OCI-LY3 (cell line): Measurements from ENCODE around the gene DNAJA4.
A peak's percentile ranks its signal among the peaks of the same experiment; 100 is the strongest.

Source experiments
- H2AFZ ChIP-seq: fragments of 200-600, 300-600 bp; shearing (Covaris generic); 2 replicates; pipeline ENCODE4 v1.6.0; 2014; ENCODE audit warnings: antibody characterized with exemption, low read depth, low read length
- H3K27ac ChIP-seq: fragments of 200-600, 300-600 bp; sonication (generic); 2 replicates; pipeline ENCODE4 v1.5.1; 2014; ENCODE audit warnings: mild to moderate bottlenecking, low read length, moderate library complexity, mixed read lengths
- H3K27me3 ChIP-seq: fragments of 200-600, 300-600 bp; sonication (generic); 2 replicates; pipeline ENCODE4 v1.6.1; 2014; ENCODE audit warnings: low read depth, low read length, mixed read lengths
- H3K36me3 ChIP-seq: fragments of 200-600, 300-600 bp; sonication (generic); replicated peaks from 2 replicates; pipeline ENCODE3; 2014; ENCODE audit warnings: low read depth, low read length, mixed read lengths
- H3K4me1 ChIP-seq: fragments of 300-600, 200-600 bp; sonication (generic); 2 replicates; pipeline ENCODE4 v1.6.1; 2014; ENCODE audit warnings: low read length, mixed read lengths
- H3K4me2 ChIP-seq: fragments of 200-600, 300-600 bp; sonication (generic); 2 replicates; pipeline ENCODE4 v1.6.1; 2014; ENCODE audit warnings: low read length, mixed read lengths
- H3K4me3 ChIP-seq: fragments of 300-600, 200-600 bp; sonication (generic); 2 replicates; pipeline ENCODE4 v1.5.1; 2014; ENCODE audit warnings: antibody characterized with exemption, mild to moderate bottlenecking, low read length, moderate library complexity
- H3K79me2 ChIP-seq: fragments of 300-600, 200-600 bp; shearing (Covaris generic); 2 replicates; pipeline ENCODE4 v1.6.1; 2014; ENCODE audit warnings: mild to moderate bottlenecking, low read length, mixed read lengths
- H3K9ac ChIP-seq: fragments of 300-600, 200-600 bp; shearing (Covaris generic); 2 replicates; pipeline ENCODE4 v1.6.0; 2014; ENCODE audit warnings: mild to moderate bottlenecking, low read length, moderate library complexity
- H3K9me3 ChIP-seq: fragments of 200-600, 300-600 bp; shearing (Covaris generic); 2 replicates; pipeline ENCODE4 v1.6.1; 2014; ENCODE audit warnings: low read length, mixed read lengths; ENCODE audit not compliant: insufficient read depth
- H4K20me1 ChIP-seq: fragments of 200-600, 300-600 bp; sonication (generic); 2 replicates; pipeline ENCODE4 v1.6.1; 2016; ENCODE audit warnings: low read length, mixed read lengths; ENCODE audit not compliant: insufficient read depth
- CTCF ChIP-seq: fragments of 200-600, 300-600 bp; sonication (generic); IDR thresholded peaks from 2 replicates; pipeline ENCODE4 v1.5.1; 2014; ENCODE audit warnings: antibody characterized with exemption, low read length, low read depth
- EZH2phosphoT487 ChIP-seq: fragments of 200-600 bp; shearing (Covaris generic); IDR thresholded peaks from 2 replicates; pipeline ENCODE4 v1.6.1; 2018; ENCODE audit warnings: antibody characterized with exemption, mixed run types, low read depth

Gene DNAJA4

DNA sequence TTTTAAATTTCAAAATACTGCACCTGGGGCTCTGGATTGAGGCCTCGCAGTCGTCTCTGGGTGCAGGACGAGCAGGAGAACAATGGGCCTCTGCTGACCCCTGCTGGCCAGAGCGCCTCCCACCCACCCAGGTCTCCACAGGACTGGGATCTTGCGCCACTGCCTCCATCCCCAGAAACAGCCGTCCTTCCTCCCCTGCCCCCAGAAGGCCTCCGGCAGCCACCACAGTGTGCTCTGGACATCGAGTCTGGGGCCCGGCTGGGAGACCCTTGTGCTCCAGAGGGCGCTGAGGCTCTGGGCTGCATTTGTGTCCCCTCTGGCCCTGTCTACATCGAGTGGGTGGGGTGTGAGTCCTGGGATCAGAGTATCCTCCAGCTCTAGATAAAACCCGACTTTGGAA lies 23.3 kb upstream of the DNAJA4 start:
- Histone ChIP-seq H3K4me1 (no peaks in the 10 kb centered on the region), H3K79me2 (no peaks in the 10 kb centered on the region), H2AFZ (peak overlapping the region; percentile 69; the same call in 1 of the 2 replicates), H3K9me3 (no peaks in the 10 kb centered on the region), H3K9ac (no peak overlapping the region), H3K27ac (no peak overlapping the region), H3K4me2 (peak overlapping the region; percentile 43), H3K36me3 (no peaks in the 10 kb centered on the region), H4K20me1 (no peaks in the 10 kb centered on the region), H3K27me3 (no peaks in the 10 kb centered on the region), H3K4me3 (no peak overlapping the region)
- TF ChIP-seq EZH2phosphoT487 (no peak), CTCF (peak; percentile 86)

GRCh38 chr15:78242128-78242527 lies 22.2 kb upstream of the DNAJA4 start:
- no peaks in the 10 kb centered on the region for H3K27me3 ChIP-seq
- no peaks in the 10 kb centered on the region for H3K4me1 ChIP-seq
- H3K27ac ChIP-seq = no peak overlapping the region
- H3K79me2 ChIP-seq = no peaks in the 10 kb centered on the region
- H3K36me3 ChIP-seq = no peaks in the 10 kb centered on the region
- H2AFZ ChIP-seq = no peak overlapping the region
- no peak overlapping the region for H3K9ac ChIP-seq
- H3K4me3 ChIP-seq = no peak overlapping the region
- TF ChIP-seq CTCF (peak; percentile 50), EZH2phosphoT487 (no peak)
- no peaks in the 10 kb centered on the region for H3K9me3 ChIP-seq
- no peak overlapping the region for H3K4me2 ChIP-seq
- H4K20me1 ChIP-seq = no peaks in the 10 kb centered on the region

- no peak overlapping the region for H3K9ac ChIP-seq
- H3K4me2 ChIP-seq = no peak overlapping the region
- no peaks in the 10 kb centered on the region for H3K4me1 ChIP-seq
- H2AFZ ChIP-seq = no peak overlapping the region
- no peak for TF ChIP-seq EZH2phosphoT487
- no peak for TF ChIP-seq CTCF
- H3K36me3 ChIP-seq = no peaks in the 10 kb centered on the region
- no peaks in the 10 kb centered on the region for H3K27me3 ChIP-seq
- no peak overlapping the region for H3K4me3 ChIP-seq
- no peak overlapping the region for H3K27ac ChIP-seq
- no peaks in the 10 kb centered on the region for H4K20me1 ChIP-seq
- H3K79me2 ChIP-seq = no peaks in the 10 kb centered on the region
- no peaks in the 10 kb centered on the region for H3K9me3 ChIP-seq
Measured at GRCh38 chr15:78243058-78243457, 21.3 kb upstream of the DNAJA4 start.

GRCh38 chr15:78243491-78243941 lies 20.8 kb upstream of the DNAJA4 start:
- TF ChIP-seq EZH2phosphoT487 = no peak
- TF ChIP-seq CTCF = no peak
- Histone ChIP-seq H3K4me1 (no peaks in the 10 kb centered on the region), H2AFZ (no peak overlapping the region), H3K27ac (no peak overlapping the region), H3K9ac (no peak overlapping the region), H3K36me3 (no peaks in the 10 kb centered on the region), H3K4me2 (no peak overlapping the region), H3K79me2 (no peaks in the 10 kb centered on the region), H3K27me3 (no peaks in the 10 kb centered on the region), H3K9me3 (no peaks in the 10 kb centered on the region), H3K4me3 (no peak overlapping the region), H4K20me1 (no peaks in the 10 kb centered on the region)
